Transverse colon (tissue), 4 donors: ENCODE data around the gene SART3. TPM values are rescaled to one million over a fixed set of nuclear protein-coding genes. Genes with fewer than 3 reads are reported as not detected.
A peak's percentile ranks its signal among the peaks of the same experiment; 100 is the strongest.

Experiments
- DNase-seq: peaks from one replicate; pipeline ENCODE4 v3.0.0-alpha.2; 2019
- H3K27ac ChIP-seq, 4 donors: fragments of 200-600 bp; sonication (generic); 2 replicates each; pipeline ENCODE4 v1.5.1; 2016 to 2018; ENCODE audit warnings: inconsistent platforms in 4 of 4
- H3K27me3 ChIP-seq: fragments of 200-600 bp; sonication (generic); 2 replicates; pipeline ENCODE4 v1.5.1; 2017; ENCODE audit warnings: inconsistent platforms
- H3K36me3 ChIP-seq, 4 donors: fragments of 200-600 bp; sonication (generic); 2 replicates each; pipeline ENCODE4 v1.5.1; 2017 to 2019; ENCODE audit warnings: inconsistent platforms in 4 of 4
- H3K4me1 ChIP-seq, 4 donors: fragments of 200-600 bp; sonication (generic); 2 replicates each; pipeline ENCODE4 v1.5.1; 2017 to 2020; ENCODE audit warnings: inconsistent platforms in 4 of 4
- H3K4me3 ChIP-seq, 4 donors: fragments of 200-600 bp; sonication (generic); 1 replicate in 1 of 4; 2 replicates in 3 of 4; pipeline versions ENCODE4 v1.5.1 to v1.6.1; 2017 to 2019; ENCODE audit warnings: inconsistent platforms in 4 of 4
- H3K9me3 ChIP-seq, 2 donors: fragments of 200-600 bp; sonication (generic); 2 replicates each; pipeline ENCODE4 v1.5.1; 2017 to 2019; ENCODE audit warnings: inconsistent platforms in 2 of 2
- EP300 ChIP-seq: sonication (generic); formaldehyde crosslinking; IDR thresholded peaks from one replicate; pipeline ENCODE4 v1.6.1; 2017; ENCODE audit warnings: antibody characterized with exemption, low read depth
- POLR2A ChIP-seq: fragments of 450-650 bp; IDR thresholded peaks from one replicate; pipeline ENCODE4 v1.6.1; 2016; ENCODE audit warnings: antibody characterized with exemption, mild to moderate bottlenecking, moderate library complexity
- POLR2AphosphoS5 ChIP-seq, 3 donors: sonication (generic); formaldehyde crosslinking; IDR thresholded peaks; one replicate each; pipeline ENCODE4 v1.6.1; 2016; ENCODE audit warnings: antibody characterized with exemption in 3 of 3
- WGBS, 2 donors: methylation state at CpG; one replicate each; pipeline ENCODE4 v1.1.5; 2018; ENCODE audit warnings: low coverage in 1 of 2; 5-methylcytosine and 5-hydroxymethylcytosine counted together
- in situ Hi-C, 4 donors: fragments of 200-750 bp; cut with MboI; loops; one replicate each; pipeline versions ENCODE4 v1.15.0 to v1.15.1; 2017; ENCODE audit warnings: low sequenced_read_pairs in 3 of 4, low pct_ligation_motif_present in 1 of 4, low pct_unique_long_range_greater_than_20kb in 1 of 4
- intact Hi-C: fragments of 100-400 bp; cut with DNase I; formaldehyde crosslinking; loops from one replicate; pipeline ENCODE4 v1.15.1; 2023; ENCODE audit warnings: low total_unique reads
- total RNA-seq, 4 donors: library from RNA; depleted of rRNA; stranded (reverse); fragments of >200 nt; gene quantifications; one replicate each; pipeline ENCODE4 v1.1.0, GENCODE V29; 2016
- TF ChIP-seq, protein P1 (sequence below), 5 experiments: fragments of 200-600 bp in 3 of 5; fragments of 450-650 bp in 2 of 5; sonication (generic) in 3 of 5; IDR thresholded peaks; 1 replicate in 2 of 5; 2 replicates in 3 of 5; pipeline ENCODE4 v1.5.1; 2016 to 2017; ENCODE audit warnings: antibody characterized with exemption in 5 of 5, inconsistent platforms in 3 of 5, mild to moderate bottlenecking in 2 of 5, moderate library complexity in 1 of 5

SART3 gene
- total RNA-seq, 4 donors from 2014 or later = 25.3 to 177 (median 77.4) TPM

DNA sequence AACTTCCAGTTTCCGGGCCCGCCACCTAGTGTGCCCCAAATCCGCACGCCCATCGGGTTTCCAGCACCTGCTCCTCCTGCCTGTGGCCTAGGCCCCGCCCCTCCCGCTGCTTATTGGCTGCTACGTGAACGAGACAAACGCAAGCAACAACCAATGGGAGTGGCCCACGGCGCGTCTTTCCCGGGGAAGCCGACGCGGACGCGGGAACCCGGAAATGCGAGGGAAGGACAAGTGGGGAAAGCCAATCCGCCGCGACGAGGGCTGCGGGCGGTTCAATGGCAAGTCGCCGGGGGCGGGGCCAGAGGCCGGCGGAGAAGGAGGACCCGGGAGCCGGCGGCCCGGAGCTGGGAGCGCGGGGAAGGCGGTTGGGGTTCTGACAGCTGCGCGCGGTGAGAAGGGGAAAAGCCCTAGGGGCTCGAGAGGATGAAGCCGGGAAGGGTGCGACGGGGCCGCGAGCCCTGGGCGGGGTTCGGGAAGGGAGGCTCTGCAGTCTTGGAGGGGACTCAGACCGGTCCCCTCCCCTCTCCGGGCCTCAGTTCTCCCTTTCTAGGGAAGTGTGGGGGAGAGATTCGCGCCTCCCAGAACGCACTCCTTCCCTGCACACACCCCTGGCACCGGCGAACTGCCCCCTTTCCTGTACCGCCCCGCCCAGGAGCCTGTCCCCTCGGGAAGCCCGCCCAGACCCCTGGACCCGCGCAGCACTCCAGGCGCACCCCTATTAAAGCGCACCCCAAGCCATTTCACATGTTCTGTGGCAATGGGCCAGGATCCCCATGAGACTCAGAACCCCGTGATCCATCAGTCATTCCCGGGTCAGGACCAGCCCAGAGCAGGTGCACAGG, 45.8 kb downstream of the SART3 start, which contains the start of gene FICD:
TSS of gene FICD (plus strand) at position 305 of the 842 bp plus-strand sequence. CDS start 1,696 bp downstream, outside the sequence.
- no peaks in the 10 kb centered on the region for H3K9me3 ChIP-seq
- WGBS, 2 donors = 0 to 1% methylated on average over 3 to 62 of the region's 67 CpGs
- peak; percentile 100 for DNase-seq
- peak within 1 kb of the TSS; percentile 78 to 83 (median 80) for H3K4me3 ChIP-seq
- peaks cover 5 to 20% (median 8%) of the 10 kb centered on the region in 4 donors for H3K4me1 ChIP-seq
- peaks cover 0 to under 1% (median 0%) of the 10 kb centered on the region in 4 donors for H3K36me3 ChIP-seq
- H3K27ac ChIP-seq = peak within 1 kb of the TSS; percentile 77 to 87 (median 80)
- H3K27me3 ChIP-seq = no peaks in the 10 kb centered on the region
- peak; percentile 39 to 74 (median 54) for TF ChIP-seq POLR2AphosphoS5 (IDR thresholded peaks at IDR 0.05)
- TF ChIP-seq EP300 = no peak
- peak; percentile 30 for TF ChIP-seq POLR2A
- in situ Hi-C loops = no loop called here
- intact Hi-C loops = no loop called here

DNA sequence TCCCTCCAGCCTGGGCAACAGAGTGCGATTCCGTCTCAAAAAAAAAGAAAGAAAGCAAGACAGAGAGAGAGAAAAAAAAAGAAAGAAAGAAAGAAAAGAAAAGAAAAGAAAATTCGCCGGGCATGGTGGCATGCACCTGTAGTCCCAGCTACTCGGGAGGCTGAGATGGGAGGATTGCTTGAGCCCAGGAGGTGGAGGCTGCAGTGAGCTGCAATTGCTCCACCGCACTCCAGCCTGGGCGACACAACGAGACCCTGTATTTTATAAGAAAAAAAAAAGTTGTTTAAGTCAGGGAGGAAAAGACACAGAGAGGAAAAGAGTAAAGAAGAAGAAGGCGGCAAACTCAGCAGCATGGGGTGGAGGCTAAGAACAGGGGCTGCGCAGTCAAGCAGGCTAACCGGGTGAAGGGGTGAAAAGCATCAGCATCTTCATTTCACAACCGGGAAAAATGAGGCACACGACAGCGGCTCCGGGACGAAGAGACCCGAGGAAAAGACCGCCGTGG, 46.5 kb downstream of the SART3 start:
- Histone ChIP-seq H3K36me3 (no peaks in the 10 kb centered on the region), H3K4me3 (peak overlapping the region in 3 of 4 donors; percentile 78 to 83 (median 79)), H3K27me3 (no peaks in the 10 kb centered on the region), H3K27ac (peak overlapping the region; percentile 38 to 87 (median 80)), H3K4me1 (peaks cover 5 to 20% (median 8%) of the 10 kb centered on the region in 4 donors), H3K9me3 (no peaks in the 10 kb centered on the region)
- in situ Hi-C loops (no loop called here), intact Hi-C loops (no loop called here)
- WGBS, 2 donors = 27% methylated on average over 11 to 19 of the region's 19 CpGs
- TF ChIP-seq POLR2AphosphoS5 (IDR thresholded peaks at IDR 0.05) (no peak), POLR2A (no peak), EP300 (no peak)
- TF ChIP-seq, protein P1, sequence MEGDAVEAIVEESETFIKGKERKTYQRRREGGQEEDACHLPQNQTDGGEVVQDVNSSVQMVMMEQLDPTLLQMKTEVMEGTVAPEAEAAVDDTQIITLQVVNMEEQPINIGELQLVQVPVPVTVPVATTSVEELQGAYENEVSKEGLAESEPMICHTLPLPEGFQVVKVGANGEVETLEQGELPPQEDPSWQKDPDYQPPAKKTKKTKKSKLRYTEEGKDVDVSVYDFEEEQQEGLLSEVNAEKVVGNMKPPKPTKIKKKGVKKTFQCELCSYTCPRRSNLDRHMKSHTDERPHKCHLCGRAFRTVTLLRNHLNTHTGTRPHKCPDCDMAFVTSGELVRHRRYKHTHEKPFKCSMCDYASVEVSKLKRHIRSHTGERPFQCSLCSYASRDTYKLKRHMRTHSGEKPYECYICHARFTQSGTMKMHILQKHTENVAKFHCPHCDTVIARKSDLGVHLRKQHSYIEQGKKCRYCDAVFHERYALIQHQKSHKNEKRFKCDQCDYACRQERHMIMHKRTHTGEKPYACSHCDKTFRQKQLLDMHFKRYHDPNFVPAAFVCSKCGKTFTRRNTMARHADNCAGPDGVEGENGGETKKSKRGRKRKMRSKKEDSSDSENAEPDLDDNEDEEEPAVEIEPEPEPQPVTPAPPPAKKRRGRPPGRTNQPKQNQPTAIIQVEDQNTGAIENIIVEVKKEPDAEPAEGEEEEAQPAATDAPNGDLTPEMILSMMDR (IDR thresholded peaks at IDR 0.05) = no peak
- no peak for DNase-seq

GRCh38 chr12:108511633-108512540, 49.1 kb downstream of the SART3 start:
- Histone ChIP-seq H3K27me3 (no peaks in the 10 kb centered on the region), H3K4me1 (peaks cover 5 to 20% (median 8%) of the 10 kb centered on the region in 4 donors), H3K36me3 (no peaks in the 10 kb centered on the region), H3K4me3 (no peak overlapping the region), H3K9me3 (no peaks in the 10 kb centered on the region), H3K27ac (no peak overlapping the region)
- TF ChIP-seq POLR2AphosphoS5 (IDR thresholded peaks at IDR 0.05) (no peak), POLR2A (no peak), EP300 (no peak)
- TF ChIP-seq, protein P1 (IDR thresholded peaks at IDR 0.05) = peak; percentile 85 to 97 (median 93)
- DNase-seq = peak; percentile 75
- intact Hi-C loops = loop anchor here (2.0 kb wide), 1 partner anchor 529 kb away; no protein-coding TSS in a partner anchor
- in situ Hi-C loops = no loop called here
- WGBS, 2 donors = 17 to 34% methylated on average over 12 to 15 of the region's 15 CpGs

GRCh38 chr12:108510836-108511235, 50.1 kb downstream of the SART3 start:
- no peaks in the 10 kb centered on the region for H3K36me3 ChIP-seq
- H3K27ac ChIP-seq = no peak overlapping the region
- TF ChIP-seq POLR2A (no peak), EP300 (no peak), POLR2AphosphoS5 (IDR thresholded peaks at IDR 0.05) (no peak)
- TF ChIP-seq, protein P1 (IDR thresholded peaks at IDR 0.05) = no peak
- in situ Hi-C loops = no loop called here
- peaks cover 1 to 13% (median 4%) of the 10 kb centered on the region in 4 donors for H3K4me1 ChIP-seq
- no peaks in the 10 kb centered on the region for H3K9me3 ChIP-seq
- DNase-seq = no peak
- no peaks in the 10 kb centered on the region for H3K27me3 ChIP-seq
- 58 to 88% methylated on average over 1 to 2 of the region's 2 CpGs for WGBS, 2 donors
- intact Hi-C loops = no loop called here
- no peak overlapping the region for H3K4me3 ChIP-seq
